Uterus (tissue), 4 donors: Measurements from ENCODE around the gene DYRK4. TPM values are rescaled to one million over a fixed set of nuclear protein-coding genes. Genes with fewer than 3 reads are reported as not detected.

Experiments
- DNase-seq, 2 donors: peaks; one replicate each; pipeline ENCODE4 v3.0.0-alpha.2; 2019 to 2020
- H3K27ac ChIP-seq, 2 donors: fragments of 200-600 bp; sonication (generic); 1 replicate in 1 of 2; 2 replicates in 1 of 2; pipeline ENCODE4 v1.5.1; 2016 to 2018
- H3K27me3 ChIP-seq, 2 donors: fragments of 200-600 bp; sonication (generic); one replicate each; pipeline ENCODE4 v1.5.1; 2018 to 2019; ENCODE audit warnings: control low read depth in 1 of 2
- H3K36me3 ChIP-seq, 2 donors: fragments of 200-600 bp; sonication (generic); one replicate each; pipeline ENCODE4 v1.5.1; 2019; ENCODE audit warnings: control low read depth in 1 of 2
- H3K4me1 ChIP-seq, 2 donors: fragments of 200-600 bp; sonication (generic); one replicate each; pipeline ENCODE4 v1.5.1; 2018 to 2019; ENCODE audit warnings: control low read depth in 1 of 2
- H3K4me3 ChIP-seq, 2 donors: fragments of 200-600 bp; sonication (generic); 1 replicate in 1 of 2; 2 replicates in 1 of 2; pipeline ENCODE4 v1.5.1; 2018 to 2019; ENCODE audit warnings: mild to moderate bottlenecking in 1 of 2
- H3K9me3 ChIP-seq, 2 donors: fragments of 200-600 bp; sonication (generic); one replicate each; pipeline ENCODE4 v1.5.1; 2019; ENCODE audit warnings: control low read depth in 1 of 2
- CTCF ChIP-seq, 4 experiments: fragments of 200-600 bp in 2 of 4; fragments of 450-650 bp in 2 of 4; sonication (generic) in 2 of 4; IDR thresholded peaks; one replicate each; pipeline ENCODE4 v1.5.1; 2016 to 2019; ENCODE audit warnings: antibody characterized with exemption in 4 of 4, mild to moderate bottlenecking in 2 of 4, moderate library complexity in 1 of 4
- POLR2A ChIP-seq, 2 donors: fragments of 450-650 bp; IDR thresholded peaks; one replicate each; pipeline ENCODE4 v1.6.1; 2016; ENCODE audit warnings: antibody characterized with exemption in 2 of 2, mild to moderate bottlenecking in 1 of 2, moderate library complexity in 1 of 2
- intact Hi-C: fragments of 100-400 bp; cut with DNase I; formaldehyde crosslinking; loops from one replicate; pipeline ENCODE4 v1.15.1; 2023; ENCODE audit warnings: low total_unique reads
- total RNA-seq, 4 donors: library from RNA; depleted of rRNA in 3 of 4; stranded (reverse); fragments of >200 nt in 3 of 4; gene quantifications; one replicate each; pipeline versions ENCODE4 v1.1.0 to v1.2.4, GENCODE V29; 2014 to 2023
- donor health status: DM: yes; HTN: yes; CAD: no.

Gene DYRK4
- total RNA-seq, 4 donors from 2014 or later, result 32.3 to 51.1 (median 41.4) TPM

- Histone ChIP-seq H3K27ac (no peak overlapping the region), H3K27me3 (no peaks in the 10 kb centered on the region), H3K4me3 (no peak overlapping the region), H3K4me1 (no peaks in the 10 kb centered on the region), H3K36me3 (no peaks in the 10 kb centered on the region), H3K9me3 (no peaks in the 10 kb centered on the region)
- DNase-seq, result no peak
- no peak for TF ChIP-seq CTCF (IDR thresholded peaks at IDR 0.05)
- no peak for TF ChIP-seq POLR2A (IDR thresholded peaks at IDR 0.05)
- intact Hi-C loops, result no loop called here
Measured at GRCh38 chr12:4595881-4596280, 33.9 kb downstream of the DYRK4 start.

- no peak overlapping the region for H3K4me3 ChIP-seq
- DNase-seq, result no peak
- no peaks in the 10 kb centered on the region for H3K9me3 ChIP-seq
- no peaks in the 10 kb centered on the region for H3K36me3 ChIP-seq
- TF ChIP-seq CTCF (IDR thresholded peaks at IDR 0.05), result no peak
- no peak for TF ChIP-seq POLR2A (IDR thresholded peaks at IDR 0.05)
- H3K27me3 ChIP-seq, result no peaks in the 10 kb centered on the region
- H3K4me1 ChIP-seq, result peaks cover 0 to 4% of the 10 kb centered on the region in 2 donors
- intact Hi-C loops, result no loop called here
- no peak overlapping the region for H3K27ac ChIP-seq
Measured at GRCh38 chr12:4603421-4603820, 41.4 kb downstream of the DYRK4 start.

GRCh38 chr12:4603946-4604345, 41.9 kb downstream of the DYRK4 start:
- no peak for DNase-seq
- Histone ChIP-seq H3K4me3 (no peak overlapping the region), H3K9me3 (no peaks in the 10 kb centered on the region), H3K27me3 (no peaks in the 10 kb centered on the region), H3K4me1 (peaks cover 0 to 4% of the 10 kb centered on the region in 2 donors), H3K27ac (no peak overlapping the region), H3K36me3 (no peaks in the 10 kb centered on the region)
- TF ChIP-seq CTCF (IDR thresholded peaks at IDR 0.05) (no peak), POLR2A (IDR thresholded peaks at IDR 0.05) (no peak)
- intact Hi-C loops, result no loop called here

GRCh38 chr12:4604684-4605193, 42.7 kb downstream of the DYRK4 start:
- TF ChIP-seq CTCF (IDR thresholded peaks at IDR 0.05) (peak; percentile 88 to 98 (median 89)), POLR2A (IDR thresholded peaks at IDR 0.05) (no peak)
- H3K4me3 ChIP-seq, result peak overlapping the region; percentile 69 to 77
- intact Hi-C loops, result no loop called here
- H3K4me1 ChIP-seq, result peaks cover 0 to 4% of the 10 kb centered on the region in 2 donors
- no peaks in the 10 kb centered on the region for H3K9me3 ChIP-seq
- peak overlapping the region; percentile 77 to 82 for H3K27ac ChIP-seq
- H3K36me3 ChIP-seq, result no peaks in the 10 kb centered on the region
- no peaks in the 10 kb centered on the region for H3K27me3 ChIP-seq
- peak; percentile 77 to 79 for DNase-seq

- Histone ChIP-seq H3K36me3 (no peaks in the 10 kb centered on the region), H3K27ac (no peak overlapping the region), H3K4me3 (no peak overlapping the region), H3K4me1 (peaks cover 0 to 4% of the 10 kb centered on the region in 2 donors), H3K9me3 (no peaks in the 10 kb centered on the region), H3K27me3 (no peaks in the 10 kb centered on the region)
- intact Hi-C loops, result no loop called here
- TF ChIP-seq CTCF (IDR thresholded peaks at IDR 0.05) (no peak), POLR2A (IDR thresholded peaks at IDR 0.05) (no peak)
- DNase-seq, result no peak
Measured at GRCh38 chr12:4607056-4607455, 45.0 kb downstream of the DYRK4 start.
